Parathyroid adenoma (tissue), 2 donors: ENCODE results near the gene EID1.

ENCODE experiments used
- H2AFZ ChIP-seq: fragments of 300-600 bp; sonication (generic); one replicate; pipeline ENCODE4 v1.7.0; 2017; ENCODE audit warnings: antibody characterized with exemption, mild to moderate bottlenecking
- H3K27ac ChIP-seq: fragments of 300-600 bp; sonication (generic); one replicate; pipeline ENCODE4 v1.7.0; 2017
- H3K27me3 ChIP-seq: fragments of 300-600 bp; sonication (generic); one replicate; pipeline ENCODE4 v1.7.0; 2017; ENCODE audit warnings: low read length; ENCODE audit not compliant: control insufficient read depth, insufficient read depth
- H3K36me3 ChIP-seq: fragments of 300-600 bp; sonication (generic); one replicate; pipeline ENCODE4 v1.7.0; 2017; ENCODE audit warnings: low read length; ENCODE audit not compliant: control insufficient read depth, insufficient read depth
- H3K4me1 ChIP-seq: fragments of 300-600 bp; sonication (generic); one replicate; pipeline ENCODE4 v1.7.0; 2017; ENCODE audit warnings: control low read depth
- H3K4me2 ChIP-seq: fragments of 300-600 bp; sonication (generic); one replicate; pipeline ENCODE4 v1.7.0; 2017; ENCODE audit warnings: low read length
- H3K4me3 ChIP-seq: fragments of 300-600 bp; sonication (generic); one replicate; pipeline ENCODE4 v1.7.0; 2017; ENCODE audit warnings: low read depth, low read length
- H3K79me2 ChIP-seq: fragments of 300-600 bp; sonication (generic); one replicate; pipeline ENCODE4 v1.7.0; 2017; ENCODE audit warnings: control low read depth
- H3K9ac ChIP-seq: fragments of 300-600 bp; sonication (generic); one replicate; pipeline ENCODE4 v1.7.0; 2017; ENCODE audit warnings: mild to moderate bottlenecking
- H3K9me3 ChIP-seq: fragments of 300-600 bp; sonication (generic); one replicate; pipeline ENCODE4 v1.7.0; 2017; ENCODE audit warnings: low read length; ENCODE audit not compliant: control insufficient read depth
- TF ChIP-seq, protein P1 (sequence below): fragments of 300-600 bp; sonication (generic); IDR thresholded peaks from one replicate; pipeline ENCODE4 v1.7.0; 2017; ENCODE audit warnings: antibody characterized with exemption, mild to moderate bottlenecking
- donor health status: primary hyperparathyroidism.

EID1 gene

DNA sequence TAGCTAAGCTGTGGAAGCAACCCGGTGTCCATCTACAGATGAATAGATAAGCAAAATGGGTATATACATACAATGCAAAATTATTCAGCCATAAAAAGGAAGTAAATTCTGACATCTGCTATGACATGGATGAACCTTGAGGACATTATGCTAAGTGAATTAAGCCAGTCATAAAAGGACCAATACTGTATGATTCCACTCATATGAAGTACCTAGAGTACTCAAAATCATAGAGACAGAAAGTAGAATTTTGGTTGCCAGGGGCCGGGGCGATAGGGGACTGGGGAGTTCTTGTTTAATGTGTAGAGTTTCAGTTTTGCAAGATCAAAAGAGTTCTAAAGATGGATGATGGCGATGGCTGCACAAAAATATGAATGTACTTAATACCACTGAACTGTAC is 10.3 kb downstream of the EID1 start:
- Histone ChIP-seq H3K9me3 (no peaks in the 10 kb centered on the region), H3K4me3 (no peak overlapping the region), H3K27me3 (no peaks in the 10 kb centered on the region), H3K4me1 (no peaks in the 10 kb centered on the region), H3K27ac (no peak overlapping the region), H3K79me2 (no peaks in the 10 kb centered on the region), H2AFZ (no peak overlapping the region), H3K9ac (no peak overlapping the region), H3K36me3 (no peaks in the 10 kb centered on the region), H3K4me2 (no peak overlapping the region)
- TF ChIP-seq, protein P1, sequence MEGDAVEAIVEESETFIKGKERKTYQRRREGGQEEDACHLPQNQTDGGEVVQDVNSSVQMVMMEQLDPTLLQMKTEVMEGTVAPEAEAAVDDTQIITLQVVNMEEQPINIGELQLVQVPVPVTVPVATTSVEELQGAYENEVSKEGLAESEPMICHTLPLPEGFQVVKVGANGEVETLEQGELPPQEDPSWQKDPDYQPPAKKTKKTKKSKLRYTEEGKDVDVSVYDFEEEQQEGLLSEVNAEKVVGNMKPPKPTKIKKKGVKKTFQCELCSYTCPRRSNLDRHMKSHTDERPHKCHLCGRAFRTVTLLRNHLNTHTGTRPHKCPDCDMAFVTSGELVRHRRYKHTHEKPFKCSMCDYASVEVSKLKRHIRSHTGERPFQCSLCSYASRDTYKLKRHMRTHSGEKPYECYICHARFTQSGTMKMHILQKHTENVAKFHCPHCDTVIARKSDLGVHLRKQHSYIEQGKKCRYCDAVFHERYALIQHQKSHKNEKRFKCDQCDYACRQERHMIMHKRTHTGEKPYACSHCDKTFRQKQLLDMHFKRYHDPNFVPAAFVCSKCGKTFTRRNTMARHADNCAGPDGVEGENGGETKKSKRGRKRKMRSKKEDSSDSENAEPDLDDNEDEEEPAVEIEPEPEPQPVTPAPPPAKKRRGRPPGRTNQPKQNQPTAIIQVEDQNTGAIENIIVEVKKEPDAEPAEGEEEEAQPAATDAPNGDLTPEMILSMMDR, result no peak

DNA sequence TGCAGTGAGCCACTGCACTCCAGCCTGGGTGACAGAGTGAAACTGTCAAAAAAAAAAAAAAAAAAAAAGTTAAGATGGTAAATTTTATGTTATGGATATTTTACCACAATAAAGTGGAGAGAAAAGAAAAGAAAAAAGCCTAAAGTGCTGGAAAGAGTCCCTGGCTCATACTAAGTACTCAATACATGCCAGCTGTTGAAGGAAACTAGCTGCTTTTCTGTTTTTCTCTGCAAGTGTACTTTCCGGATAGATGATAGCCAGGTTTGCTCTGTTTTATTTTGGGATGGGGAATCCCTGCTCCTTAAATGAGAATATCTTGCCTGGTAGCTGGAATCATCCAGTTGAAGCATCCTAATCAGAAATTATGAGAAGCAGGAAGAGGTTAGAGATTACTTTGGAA is 10.9 kb downstream of the EID1 start:
- Histone ChIP-seq H3K9ac (no peak overlapping the region), H3K4me3 (no peak overlapping the region), H3K9me3 (no peaks in the 10 kb centered on the region), H3K27ac (no peak overlapping the region), H3K79me2 (no peaks in the 10 kb centered on the region), H3K4me1 (no peaks in the 10 kb centered on the region), H3K36me3 (no peaks in the 10 kb centered on the region), H2AFZ (no peak overlapping the region), H3K4me2 (no peak overlapping the region), H3K27me3 (no peaks in the 10 kb centered on the region)
- TF ChIP-seq, protein P1, result no peak

DNA sequence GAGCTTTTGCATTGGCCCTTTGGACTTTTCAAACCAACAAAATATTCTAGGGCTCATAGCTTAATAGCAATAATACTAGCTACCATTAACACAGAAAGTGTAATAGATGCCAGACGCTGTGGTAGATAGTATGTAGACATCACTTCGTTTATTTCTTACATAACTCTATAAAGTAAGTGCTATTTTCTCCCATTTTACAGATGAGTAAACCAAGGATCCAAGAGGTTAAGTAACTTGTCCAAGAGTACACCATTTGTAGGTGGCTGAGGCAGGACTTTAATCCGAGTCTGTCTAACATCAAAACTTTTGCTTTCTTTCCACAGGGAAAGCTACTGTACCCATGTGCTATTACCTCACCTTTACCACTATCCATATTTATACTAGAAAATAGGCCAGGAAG is 12.0 kb downstream of the EID1 start:
- Histone ChIP-seq H3K4me2 (no peak overlapping the region), H3K79me2 (no peaks in the 10 kb centered on the region), H2AFZ (no peak overlapping the region), H3K36me3 (no peaks in the 10 kb centered on the region), H3K4me3 (no peak overlapping the region), H3K9ac (no peak overlapping the region), H3K9me3 (no peaks in the 10 kb centered on the region), H3K27me3 (no peaks in the 10 kb centered on the region), H3K27ac (no peak overlapping the region), H3K4me1 (no peaks in the 10 kb centered on the region)
- TF ChIP-seq, protein P1, result no peak

DNA sequence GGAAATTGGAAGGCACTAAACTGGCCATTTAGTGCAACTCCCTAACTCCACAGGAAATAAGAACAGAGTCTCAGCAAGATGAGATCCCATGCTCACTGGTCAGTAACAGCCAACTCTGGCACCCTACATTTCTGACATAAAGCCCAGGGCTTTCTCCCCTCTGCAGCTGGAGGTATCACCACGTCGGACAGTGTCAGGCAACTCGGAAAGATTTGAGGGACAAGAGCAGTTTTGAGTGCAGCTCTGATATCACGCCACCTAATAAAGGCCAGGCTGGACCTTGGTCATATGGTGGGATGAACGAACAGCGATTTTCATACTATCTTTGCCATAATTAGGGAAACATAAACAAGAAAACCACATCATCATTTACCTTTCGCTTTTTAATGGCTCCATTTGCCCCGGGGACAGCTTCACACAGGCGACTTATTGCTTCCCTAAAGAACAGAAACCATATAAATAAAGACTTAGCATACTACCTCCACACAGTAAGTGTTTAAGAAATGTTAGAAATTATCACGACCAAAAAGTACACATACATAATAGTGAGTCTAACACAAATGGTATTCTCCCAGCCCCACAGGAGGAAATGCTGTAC is 12.5 kb downstream of the EID1 start:
- H3K36me3 ChIP-seq, result no peaks in the 10 kb centered on the region
- H3K4me1 ChIP-seq, result no peaks in the 10 kb centered on the region
- H3K79me2 ChIP-seq, result no peaks in the 10 kb centered on the region
- no peak overlapping the region for H3K9ac ChIP-seq
- no peaks in the 10 kb centered on the region for H3K9me3 ChIP-seq
- no peaks in the 10 kb centered on the region for H3K27me3 ChIP-seq
- TF ChIP-seq, protein P1, result no peak
- no peak overlapping the region for H3K4me2 ChIP-seq
- H3K27ac ChIP-seq, result no peak overlapping the region
- H3K4me3 ChIP-seq, result no peak overlapping the region
- H2AFZ ChIP-seq, result no peak overlapping the region

DNA sequence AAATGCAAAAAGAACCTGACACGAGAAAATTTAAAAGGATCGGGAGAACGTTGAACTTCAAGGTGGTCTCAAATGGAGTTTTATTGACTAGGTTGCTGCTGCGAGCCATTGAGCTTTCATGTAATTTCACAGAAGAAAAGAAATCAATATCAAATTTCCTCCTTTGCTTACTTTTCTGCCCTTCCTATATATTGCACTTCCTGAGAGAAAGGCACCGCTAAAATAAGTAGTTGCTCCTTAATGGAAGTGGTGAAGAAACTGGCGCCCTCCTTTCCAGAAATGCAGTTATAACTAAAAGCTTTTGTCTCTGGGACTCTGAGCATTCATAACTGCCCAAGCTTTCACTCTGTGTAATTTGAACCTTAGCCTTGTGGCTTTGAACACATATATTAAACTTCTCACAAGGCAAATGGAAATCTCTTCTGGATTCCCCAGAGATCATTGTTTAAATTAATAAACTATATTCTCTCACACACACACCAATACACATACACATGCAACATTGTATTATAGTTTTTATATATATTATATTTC is 13.4 kb downstream of the EID1 start:
- Histone ChIP-seq H3K27ac (no peak overlapping the region), H3K36me3 (no peaks in the 10 kb centered on the region), H3K9ac (no peak overlapping the region), H3K4me1 (no peaks in the 10 kb centered on the region), H2AFZ (no peak overlapping the region), H3K9me3 (no peaks in the 10 kb centered on the region), H3K79me2 (no peaks in the 10 kb centered on the region), H3K27me3 (no peaks in the 10 kb centered on the region), H3K4me3 (no peak overlapping the region), H3K4me2 (no peak overlapping the region)
- TF ChIP-seq, protein P1, result no peak
